Caki2 (cell line): ENCODE measurements around the gene PKIB. TPM values are rescaled to one million over a fixed set of nuclear protein-coding genes. Genes with fewer than 3 reads are reported as not detected.

Experiments
- DNase-seq: peaks from one replicate; pipeline ENCODE4 v3.0.0-alpha.2; 2015; ENCODE audit warnings: low read depth
- in situ Hi-C: cut with HindIII; loops from 2 replicates; pipeline ENCODE4 v1.10.0; 2016; ENCODE audit warnings: low sequenced_read_pairs, low pct_unique_long_range_greater_than_20kb, mixed read lengths
- total RNA-seq: library from RNA; depleted of rRNA; stranded (reverse); fragments of >200 nt; shearing (Covaris generic); gene quantifications from 2 replicates; pipeline ENCODE4 v1.2.3, GENCODE V29; 2014; ENCODE audit warnings: low replicate concordance; rRNA removed

Gene PKIB
- total RNA-seq, 1 experiment from 2014 or later = 45.8 TPM

GRCh38 chr6:122753000-122753687, 142.9 kb downstream of the PKIB start:
- in situ Hi-C loops = no loop called here

GRCh38 chr6:122753688-122754056, 143.5 kb downstream of the PKIB start:
- in situ Hi-C loops = no loop called here
- DNase-seq = peak; percentile 82

More at GRCh38 chr6:122753000-122753687, 142.9 kb downstream of the PKIB start:
- no peak for DNase-seq

DNA sequence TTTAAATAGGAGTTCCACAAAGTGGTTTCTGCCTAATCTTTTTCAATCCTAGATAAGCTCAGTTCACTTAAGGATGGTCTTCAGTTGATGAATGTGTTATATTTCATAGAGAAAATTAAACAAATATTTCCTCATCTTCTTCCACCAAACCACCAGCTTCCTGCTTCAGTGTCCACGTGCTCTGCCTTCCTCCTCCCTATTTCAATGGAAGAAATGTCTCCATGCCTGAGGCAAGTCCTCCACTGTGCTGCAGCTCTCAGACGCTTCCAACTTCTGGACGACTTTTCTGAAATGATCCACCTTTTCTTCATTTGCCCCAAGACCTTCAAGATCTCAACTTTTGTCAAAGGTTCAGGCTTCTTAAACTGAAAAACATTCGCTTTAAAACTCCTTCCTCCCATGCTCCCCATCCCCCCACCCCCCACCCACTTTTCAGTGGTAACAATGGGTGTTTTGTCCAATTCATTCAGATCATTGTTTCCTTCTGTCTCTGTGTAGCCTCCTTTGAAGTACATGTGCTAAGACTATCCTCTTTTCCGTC, 144.1 kb downstream of the PKIB start:
- DNase-seq = no peak
- in situ Hi-C loops = no loop called here

DNA sequence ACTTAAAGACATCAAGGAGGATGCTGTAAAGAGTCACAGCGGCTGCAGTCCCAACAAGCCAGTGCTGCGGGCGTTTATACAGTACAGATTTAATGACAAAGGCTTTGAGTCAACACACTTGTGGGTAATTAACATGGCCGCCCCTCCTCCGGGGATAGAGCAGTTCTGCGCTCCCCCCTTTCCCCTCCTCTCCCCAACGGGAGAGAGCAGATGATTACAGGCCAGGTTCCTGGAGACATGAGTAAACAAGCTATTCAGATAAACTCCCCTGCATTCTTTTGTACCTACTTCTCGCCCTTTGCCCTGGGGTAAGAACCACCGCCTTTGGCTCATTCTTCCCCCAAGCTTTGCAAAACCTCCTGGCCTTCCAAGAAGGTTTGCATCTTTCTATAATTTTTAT, 145.7 kb downstream of the PKIB start:
- in situ Hi-C loops = no loop called here
- DNase-seq = no peak

DNA sequence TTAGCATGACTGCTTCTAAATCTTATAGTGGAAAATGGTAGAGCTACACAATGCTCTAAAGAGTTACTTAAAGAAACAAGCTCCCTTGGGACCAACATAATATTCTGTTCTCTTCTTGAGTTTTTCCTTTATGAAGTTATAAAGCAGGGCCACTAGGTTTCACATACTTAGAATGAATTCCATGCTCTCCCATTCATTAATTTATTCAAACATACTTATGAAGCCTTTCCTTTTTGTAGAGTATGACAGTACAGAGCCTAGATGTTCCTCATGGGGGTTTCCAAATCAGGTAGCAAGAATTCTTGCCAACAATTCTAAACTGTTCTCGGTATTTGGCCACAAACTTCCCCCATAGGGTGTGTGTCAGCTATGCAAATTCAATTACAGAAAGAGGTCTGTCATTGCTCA, 148.7 kb downstream of the PKIB start:
- in situ Hi-C loops = no loop called here
- DNase-seq = no peak

DNA sequence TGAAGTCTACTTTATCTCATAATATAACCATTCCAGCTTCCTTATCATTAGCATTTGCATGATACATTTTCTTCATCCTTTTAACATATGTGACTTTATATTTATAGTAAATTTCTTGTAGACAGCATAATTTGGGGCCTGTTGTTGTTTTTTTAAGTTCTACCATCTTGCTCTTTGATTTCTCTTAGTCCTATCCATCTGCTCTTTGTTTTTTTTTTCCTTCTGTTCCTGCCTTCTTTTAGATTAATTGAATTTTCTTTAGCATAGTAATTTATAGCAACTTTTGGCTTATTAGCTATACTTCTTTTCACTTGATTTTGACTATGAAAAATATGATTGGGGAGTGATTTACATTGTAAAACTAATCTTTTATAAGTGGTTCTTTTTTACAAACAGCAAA, 150.1 kb downstream of the PKIB start:
- in situ Hi-C loops = no loop called here

GRCh38 chr6:122766256-122766655, 156.1 kb downstream of the PKIB start:
- in situ Hi-C loops = no loop called here
- no peak for DNase-seq

More for the DNA sequence above, 150.1 kb downstream of the PKIB start:
- DNase-seq = no peak

DNA sequence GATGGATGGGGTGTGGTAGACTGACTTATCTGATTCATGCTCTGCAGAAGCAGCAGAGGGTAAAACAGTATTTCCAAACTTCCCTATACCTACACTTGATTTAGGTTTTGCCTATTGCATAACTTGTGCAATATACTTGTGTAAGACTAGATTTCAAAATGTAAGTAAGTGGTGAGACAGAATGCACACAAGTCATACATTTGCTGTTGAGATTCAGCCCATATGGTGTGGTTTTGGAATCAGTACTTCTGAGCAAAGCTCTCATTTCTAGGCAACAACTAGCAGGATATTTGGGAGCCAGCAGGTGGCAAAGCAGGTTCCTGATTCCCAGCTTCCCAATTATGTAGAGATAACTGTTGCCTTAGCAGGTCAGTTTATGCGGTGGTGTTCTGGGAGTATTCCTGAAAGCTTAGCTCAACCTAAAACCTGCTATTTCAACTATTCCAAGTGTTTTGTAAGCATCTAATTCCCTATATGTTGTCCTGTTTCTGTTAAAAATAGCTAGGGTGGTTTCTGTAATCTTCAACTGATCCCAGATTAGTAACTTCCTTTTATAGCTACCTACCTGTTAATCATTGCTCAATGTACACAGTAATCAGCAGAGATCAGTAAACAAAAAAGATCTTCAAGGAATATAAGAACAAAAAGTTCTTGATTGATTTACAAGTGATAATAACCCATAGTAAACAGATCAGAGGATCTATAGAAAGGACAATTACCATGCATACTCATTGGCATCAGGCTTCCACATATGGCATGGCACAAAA, 160.8 kb downstream of the PKIB start:
- DNase-seq = no peak
- in situ Hi-C loops = no loop called here

GRCh38 chr6:122772724-122773415, 162.7 kb downstream of the PKIB start:
- no peak for DNase-seq
- in situ Hi-C loops = no loop called here

Other genes with a start within 250 kb of the PKIB start
- gene HSF2, start 210.8 kb upstream of the PKIB start, total RNA-seq = 9.6 and 20.2 TPM in 2 replicates
- gene SERINC1, start 138.6 kb upstream of the PKIB start, total RNA-seq = 70.5 and 76.3 TPM in 2 replicates
- gene FABP7, start 169.3 kb downstream of the PKIB start, total RNA-seq = 0.43 and 0.54 TPM in 2 replicates
- gene SMPDL3A, start 178.9 kb downstream of the PKIB start, total RNA-seq = 7.4 and 16.5 TPM in 2 replicates